Liver (tissue), 9 donors: ENCODE measurements around the gene SPCS3. TPM values are rescaled to one million over a fixed set of nuclear protein-coding genes. Genes with fewer than 3 reads are reported as not detected.

Experiments used
- DNase-seq: peaks from one replicate; pipeline ENCODE4 v3.0.0-alpha.2; 2017; ENCODE audit warnings: low spot score
- H3K27ac ChIP-seq, 2 donors: one replicate each; pipeline ENCODE4 v1.7.0; 2013; ENCODE audit warnings: inconsistent platforms in 2 of 2, low read length in 2 of 2, control low read depth in 1 of 2, low read depth in 1 of 2, mild to moderate bottlenecking in 1 of 2
- H3K27me3 ChIP-seq, 4 donors: one replicate each; pipeline versions ENCODE4 v1.6.1 to v1.7.0; 2013; ENCODE audit warnings: low read length in 3 of 4, inconsistent platforms in 1 of 4, mild to moderate bottlenecking in 1 of 4, moderate library complexity in 1 of 4; ENCODE audit not compliant: control insufficient read depth in 4 of 4, insufficient read depth in 4 of 4
- H3K36me3 ChIP-seq, 4 donors: one replicate each; pipeline versions ENCODE4 v1.6.1 to v1.7.0; 2013; ENCODE audit warnings: low read length in 3 of 4, mild to moderate bottlenecking in 3 of 4, low read depth in 1 of 4, moderate library complexity in 1 of 4; ENCODE audit not compliant: control insufficient read depth in 4 of 4, insufficient read depth in 3 of 4
- H3K4me1 ChIP-seq, 4 donors: one replicate each; pipeline versions ENCODE4 v1.6.1 to v1.7.0; 2013; ENCODE audit warnings: low read length in 3 of 4, mild to moderate bottlenecking in 3 of 4, moderate library complexity in 1 of 4; ENCODE audit not compliant: control insufficient read depth in 4 of 4, insufficient read depth in 4 of 4
- H3K4me3 ChIP-seq, 3 donors: one replicate each; pipeline versions ENCODE4 v1.6.1 to v1.7.0; 2013; ENCODE audit warnings: low read length in 3 of 3, control low read depth in 1 of 3, low read depth in 1 of 3, mild to moderate bottlenecking in 1 of 3
- H3K9ac ChIP-seq, 2 donors: one replicate each; pipeline ENCODE4 v1.7.0; 2013; ENCODE audit warnings: low read length in 2 of 2, mild to moderate bottlenecking in 2 of 2, moderate library complexity in 2 of 2, control low read depth in 1 of 2, low read depth in 1 of 2
- H3K9me3 ChIP-seq, 4 donors: one replicate each; pipeline versions ENCODE4 v1.6.1 to v1.7.0; 2013; ENCODE audit warnings: low read length in 3 of 4; ENCODE audit not compliant: control insufficient read depth in 4 of 4
- ATF3 ChIP-seq: IDR thresholded peaks from 2 replicates; pipeline ENCODE4 v1.6.1; 2016; ENCODE audit warnings: antibody characterized with exemption
- CTCF ChIP-seq: fragments of 150-350 bp; IDR thresholded peaks from 2 replicates; pipeline ENCODE4 v1.5.1; 2017; ENCODE audit warnings: improper control_type of control experiment, low read depth, low read length; ENCODE audit not compliant: missing input control
- EGR1 ChIP-seq, 2 donors: IDR thresholded peaks; 2 replicates each; pipeline ENCODE4 v1.6.1; 2016 to 2018; ENCODE audit warnings: antibody characterized with exemption in 2 of 2, low read depth in 2 of 2
- FOXA1 ChIP-seq: IDR thresholded peaks from 2 replicates; pipeline ENCODE4 v1.6.1; 2016; ENCODE audit warnings: antibody characterized with exemption
- FOXA2 ChIP-seq: IDR thresholded peaks from 2 replicates; pipeline ENCODE4 v1.6.1; 2016; ENCODE audit warnings: antibody characterized with exemption
- GABPA ChIP-seq, 2 donors: IDR thresholded peaks in 1 of 2; conservative IDR thresholded peaks in 1 of 2; 2 replicates each; pipeline ENCODE4 v1.6.1; 2016; ENCODE audit warnings: antibody characterized with exemption in 2 of 2, mild to moderate bottlenecking in 1 of 2, moderate library complexity in 1 of 2
- HNF4A ChIP-seq, 2 donors: conservative IDR thresholded peaks; 2 replicates each; pipeline ENCODE4 v1.6.1; 2016; ENCODE audit warnings: antibody characterized with exemption in 2 of 2, mild to moderate bottlenecking in 2 of 2
- HNF4G ChIP-seq: IDR thresholded peaks from 2 replicates; pipeline ENCODE4 v1.6.1; 2016; ENCODE audit warnings: antibody characterized with exemption
- JUND ChIP-seq, 2 donors: IDR thresholded peaks; 2 replicates each; pipeline ENCODE4 v1.6.1; 2016; ENCODE audit warnings: antibody characterized with exemption in 2 of 2
- MAX ChIP-seq: IDR thresholded peaks from 2 replicates; pipeline ENCODE4 v1.6.1; 2016; ENCODE audit warnings: antibody characterized with exemption
- NR2F2 ChIP-seq: IDR thresholded peaks from 2 replicates; pipeline ENCODE4 v1.6.1; 2016; ENCODE audit warnings: antibody characterized with exemption
- RAD21 ChIP-seq, 2 donors: IDR thresholded peaks; 2 replicates each; pipeline ENCODE4 v1.6.1; 2016; ENCODE audit warnings: antibody characterized with exemption in 2 of 2, mild to moderate bottlenecking in 2 of 2
- RXRA ChIP-seq, 2 donors: IDR thresholded peaks; 2 replicates each; pipeline ENCODE4 v1.6.1; 2017 to 2018; ENCODE audit warnings: antibody characterized with exemption in 2 of 2, mild to moderate bottlenecking in 1 of 2
- SP1 ChIP-seq: IDR thresholded peaks from 2 replicates; pipeline ENCODE4 v1.6.1; 2018; ENCODE audit warnings: antibody characterized with exemption, mild to moderate bottlenecking
- TAF1 ChIP-seq: conservative IDR thresholded peaks from 2 replicates; pipeline ENCODE4 v1.6.1; 2016; ENCODE audit warnings: antibody characterized with exemption, mild to moderate bottlenecking
- YY1 ChIP-seq: IDR thresholded peaks from 2 replicates; pipeline ENCODE4 v1.6.1; 2016; ENCODE audit warnings: antibody characterized with exemption, mild to moderate bottlenecking
- WGBS: extraction: QIAGEN DNeasy Blood & Tissue Kit; methylation state at CpG from one replicate; pipeline ENCODE4 v1.1.7; 2013; 5-methylcytosine and 5-hydroxymethylcytosine counted together
- polyA plus RNA-seq, 2 donors: library from polyadenylated mRNA; stranded (reverse) in 1 of 2; unstranded in 1 of 2; fragments of 200-250 nt in 1 of 2; fragments of >200 nt in 1 of 2; fragmentation: Nextera tagmentation in 1 of 2; extraction: Ambion mirVana in 1 of 2; gene quantifications; one replicate each; pipeline versions ENCODE4 v1.2.1 to v1.2.3, GENCODE V29; 2013 to 2015
- total RNA-seq, 2 donors: library from RNA; depleted of rRNA; stranded (reverse); fragments of >200 nt; gene quantifications; one replicate each; pipeline ENCODE4 v1.2.3, GENCODE V29; 2014
- TF ChIP-seq, protein P1 (sequence below): IDR thresholded peaks from 2 replicates; pipeline ENCODE4 v1.6.1; 2016; ENCODE audit warnings: antibody characterized with exemption
- TF ChIP-seq, protein P2 (sequence below): IDR thresholded peaks from 2 replicates; pipeline ENCODE4 v1.6.1; 2016; ENCODE audit warnings: antibody characterized with exemption, mild to moderate bottlenecking
- donor health status: healthy.
- donor health status: healthy.
- donor health status: healthy.
- donor health status: healthy.
- donor health status: healthy.

SPCS3 gene
- total and polyA plus RNA-seq, 4 donors, result 54.0 to 79.4 (median 63.0) TPM

- DNase-seq, result no peak
- Histone ChIP-seq H3K4me3 (no peak overlapping the region), H3K36me3 (no peaks in the 10 kb centered on the region), H3K4me1 (no peaks in the 10 kb centered on the region), H3K27ac (no peak overlapping the region), H3K9ac (no peak overlapping the region), H3K27me3 (peaks cover 0 to 4% (median under 1%) of the 10 kb centered on the region in 4 donors), H3K9me3 (no peaks in the 10 kb centered on the region)
- TF ChIP-seq ATF3 (no peak), CTCF (no peak), RAD21 (IDR thresholded peaks at IDR 0.05) (no peak), HNF4G (no peak), FOXA2 (no peak), NR2F2 (no peak), SP1 (no peak), MAX (no peak), RXRA (IDR thresholded peaks at IDR 0.05) (no peak), HNF4A (conservative IDR thresholded peaks at IDR 0.05) (no peak), GABPA (IDR thresholded peaks at IDR 0.05 in 1 of 2, conservative IDR thresholded peaks at IDR 0.05 in 1 of 2) (no peak), YY1 (no peak), FOXA1 (no peak), EGR1 (IDR thresholded peaks at IDR 0.05; ENCODE audit: low read depth in 2 of 2) (no peak), TAF1 (no peak), JUND (IDR thresholded peaks at IDR 0.05) (no peak)
- TF ChIP-seq, protein P1, sequence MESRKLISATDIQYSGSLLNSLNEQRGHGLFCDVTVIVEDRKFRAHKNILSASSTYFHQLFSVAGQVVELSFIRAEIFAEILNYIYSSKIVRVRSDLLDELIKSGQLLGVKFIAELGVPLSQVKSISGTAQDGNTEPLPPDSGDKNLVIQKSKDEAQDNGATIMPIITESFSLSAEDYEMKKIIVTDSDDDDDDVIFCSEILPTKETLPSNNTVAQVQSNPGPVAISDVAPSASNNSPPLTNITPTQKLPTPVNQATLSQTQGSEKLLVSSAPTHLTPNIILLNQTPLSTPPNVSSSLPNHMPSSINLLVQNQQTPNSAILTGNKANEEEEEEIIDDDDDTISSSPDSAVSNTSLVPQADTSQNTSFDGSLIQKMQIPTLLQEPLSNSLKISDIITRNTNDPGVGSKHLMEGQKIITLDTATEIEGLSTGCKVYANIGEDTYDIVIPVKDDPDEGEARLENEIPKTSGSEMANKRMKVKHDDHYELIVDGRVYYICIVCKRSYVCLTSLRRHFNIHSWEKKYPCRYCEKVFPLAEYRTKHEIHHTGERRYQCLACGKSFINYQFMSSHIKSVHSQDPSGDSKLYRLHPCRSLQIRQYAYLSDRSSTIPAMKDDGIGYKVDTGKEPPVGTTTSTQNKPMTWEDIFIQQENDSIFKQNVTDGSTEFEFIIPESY, result no peak
- TF ChIP-seq, protein P2, sequence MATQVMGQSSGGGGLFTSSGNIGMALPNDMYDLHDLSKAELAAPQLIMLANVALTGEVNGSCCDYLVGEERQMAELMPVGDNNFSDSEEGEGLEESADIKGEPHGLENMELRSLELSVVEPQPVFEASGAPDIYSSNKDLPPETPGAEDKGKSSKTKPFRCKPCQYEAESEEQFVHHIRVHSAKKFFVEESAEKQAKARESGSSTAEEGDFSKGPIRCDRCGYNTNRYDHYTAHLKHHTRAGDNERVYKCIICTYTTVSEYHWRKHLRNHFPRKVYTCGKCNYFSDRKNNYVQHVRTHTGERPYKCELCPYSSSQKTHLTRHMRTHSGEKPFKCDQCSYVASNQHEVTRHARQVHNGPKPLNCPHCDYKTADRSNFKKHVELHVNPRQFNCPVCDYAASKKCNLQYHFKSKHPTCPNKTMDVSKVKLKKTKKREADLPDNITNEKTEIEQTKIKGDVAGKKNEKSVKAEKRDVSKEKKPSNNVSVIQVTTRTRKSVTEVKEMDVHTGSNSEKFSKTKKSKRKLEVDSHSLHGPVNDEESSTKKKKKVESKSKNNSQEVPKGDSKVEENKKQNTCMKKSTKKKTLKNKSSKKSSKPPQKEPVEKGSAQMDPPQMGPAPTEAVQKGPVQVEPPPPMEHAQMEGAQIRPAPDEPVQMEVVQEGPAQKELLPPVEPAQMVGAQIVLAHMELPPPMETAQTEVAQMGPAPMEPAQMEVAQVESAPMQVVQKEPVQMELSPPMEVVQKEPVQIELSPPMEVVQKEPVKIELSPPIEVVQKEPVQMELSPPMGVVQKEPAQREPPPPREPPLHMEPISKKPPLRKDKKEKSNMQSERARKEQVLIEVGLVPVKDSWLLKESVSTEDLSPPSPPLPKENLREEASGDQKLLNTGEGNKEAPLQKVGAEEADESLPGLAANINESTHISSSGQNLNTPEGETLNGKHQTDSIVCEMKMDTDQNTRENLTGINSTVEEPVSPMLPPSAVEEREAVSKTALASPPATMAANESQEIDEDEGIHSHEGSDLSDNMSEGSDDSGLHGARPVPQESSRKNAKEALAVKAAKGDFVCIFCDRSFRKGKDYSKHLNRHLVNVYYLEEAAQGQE, result no peak
- WGBS, result 84% methylated on average over 6 of the region's 6 CpGs
These were observed 12.7 kb upstream of the SPCS3 start for GRCh38 chr4:176306837-176307665.
